Thoracic aorta (tissue), 2 donors: ENCODE measurements around the gene SPTBN5. TPM values are rescaled to one million over a fixed set of nuclear protein-coding genes. Genes with fewer than 3 reads are reported as not detected.

ENCODE experiments used
- ATAC-seq: fragments of 150-250 bp; one replicate; pipeline ENCODE4 v1.8.0; 2017; ENCODE audit warnings: low read depth; ENCODE audit not compliant: insufficient number of reproducible peaks, low FRiP score
- DNase-seq: peaks from one replicate; pipeline ENCODE4 v3.0.0-alpha.2; 2020; ENCODE audit warnings: low spot score
- H3K27ac ChIP-seq, 2 donors: fragments of 200-600 bp; sonication (generic); 1 replicate in 1 of 2; 2 replicates in 1 of 2; pipeline ENCODE4 v1.5.1; 2016; ENCODE audit warnings: mild to moderate bottlenecking in 2 of 2, moderate library complexity in 2 of 2
- H3K27me3 ChIP-seq: fragments of 200-600 bp; sonication (generic); replicated peaks from 2 replicates; pipeline ENCODE4 v1.6.0; 2016; ENCODE audit warnings: mild to moderate bottlenecking; ENCODE audit not compliant: insufficient read depth
- H3K36me3 ChIP-seq: fragments of 200-600 bp; sonication (generic); one replicate; pipeline ENCODE4 v1.5.1; 2016
- H3K4me1 ChIP-seq, 2 donors: fragments of 200-600 bp; sonication (generic); 1 replicate in 1 of 2; 2 replicates in 1 of 2; pipeline versions ENCODE4 v1.5.1 to v1.6.0; 2016; ENCODE audit warnings: low read depth in 2 of 2, mild to moderate bottlenecking in 1 of 2; ENCODE audit not compliant: control insufficient read depth in 1 of 2
- H3K4me3 ChIP-seq: fragments of 200-600 bp; sonication (generic); 2 replicates; pipeline ENCODE4 v1.5.1; 2016; ENCODE audit warnings: mild to moderate bottlenecking
- H3K9me3 ChIP-seq: fragments of 200-600 bp; sonication (generic); 2 replicates; pipeline ENCODE4 v1.5.1; 2016
- CTCF ChIP-seq: fragments of 200-600 bp; sonication (generic); IDR thresholded peaks from one replicate; pipeline ENCODE4 v1.5.1; 2019; ENCODE audit warnings: antibody characterized with exemption
- total RNA-seq, 2 donors: library from RNA; depleted of rRNA; stranded (reverse); fragments of >200 nt; gene quantifications; one replicate each; pipeline versions ENCODE4 v1.1.0 to v1.2.3, GENCODE V29; 2016

SPTBN5 gene
- total RNA-seq, 2 donors from 2014 or later, result 1.3 to 3.9 TPM

GRCh38 chr15:41884458-41884857 lies 9.4 kb downstream of the SPTBN5 start:
- no peak overlapping the region for H3K27ac ChIP-seq
- no peak for TF ChIP-seq CTCF
- H3K9me3 ChIP-seq, result no peaks in the 10 kb centered on the region
- no peak overlapping the region for H3K4me3 ChIP-seq
- DNase-seq (no peak), ATAC-seq (no peak)
- no peaks in the 10 kb centered on the region for H3K27me3 ChIP-seq
- H3K36me3 ChIP-seq, result no peaks in the 10 kb centered on the region
- H3K4me1 ChIP-seq, result peaks cover 3 to 10% of the 10 kb centered on the region in 2 donors

DNA sequence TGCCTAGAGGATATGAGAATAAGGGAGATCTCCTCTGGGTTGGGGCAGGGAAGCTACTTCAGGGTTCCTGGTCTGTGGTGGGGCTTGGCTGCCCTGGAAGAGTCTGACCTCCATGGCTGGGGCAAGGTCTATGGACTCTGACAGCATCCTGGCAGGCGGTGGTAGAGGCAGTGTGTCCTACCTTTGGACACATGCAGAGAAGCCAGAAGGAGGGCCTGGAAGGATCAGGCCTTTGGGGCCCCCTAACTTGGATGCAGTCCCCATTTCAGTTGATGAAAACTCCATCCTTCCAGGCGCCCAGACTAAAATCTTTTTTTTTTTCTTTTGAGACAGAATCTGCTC lies 10.4 kb downstream of the SPTBN5 start:
- Histone ChIP-seq H3K36me3 (no peaks in the 10 kb centered on the region), H3K4me3 (no peak overlapping the region), H3K27me3 (no peaks in the 10 kb centered on the region), H3K9me3 (no peaks in the 10 kb centered on the region), H3K27ac (no peak overlapping the region), H3K4me1 (peaks cover 3 to 10% of the 10 kb centered on the region in 2 donors)
- ATAC-seq, result no peak
- no peak for DNase-seq
- no peak for TF ChIP-seq CTCF

DNA sequence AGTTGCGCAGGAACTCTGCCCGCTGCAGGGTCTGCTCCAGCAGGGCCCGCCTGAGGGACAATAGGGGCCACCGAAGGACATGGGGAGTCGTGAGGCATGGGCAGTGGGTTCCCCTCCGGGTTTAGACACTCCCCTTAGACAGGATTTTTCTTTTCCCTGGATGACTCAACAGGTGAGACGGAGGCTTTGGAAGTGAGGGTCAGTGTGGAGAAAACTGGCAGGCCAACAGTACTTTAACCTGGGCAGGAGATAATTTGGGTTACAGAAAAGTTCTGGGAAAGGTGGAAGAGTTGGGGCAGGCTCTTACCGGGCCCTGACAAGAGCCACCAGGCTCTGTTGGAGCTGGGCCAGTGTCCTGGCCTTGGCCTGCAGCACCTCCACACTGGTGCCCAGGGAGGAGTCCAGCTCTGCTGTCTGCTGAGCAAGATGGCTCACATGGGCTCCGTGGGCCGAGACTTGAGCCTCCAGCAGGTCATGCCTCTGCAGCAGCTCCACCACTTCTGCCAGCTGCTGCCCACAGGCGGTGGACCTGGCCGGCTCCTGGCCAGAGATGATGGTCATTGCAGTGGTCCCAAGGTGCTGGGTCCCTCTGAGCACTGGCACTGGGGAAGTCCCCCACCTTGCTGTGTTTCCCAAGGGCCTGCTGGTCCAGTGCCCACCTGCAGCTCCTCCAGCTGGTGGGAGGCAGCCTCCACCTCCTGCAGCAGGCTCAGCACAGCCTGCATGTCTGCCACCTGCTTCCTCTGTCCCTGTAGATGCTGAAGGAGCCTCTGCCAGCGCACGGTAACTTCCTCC lies 11.0 kb downstream of the SPTBN5 start:
- ATAC-seq, result no peak

GRCh38 chr15:41881920-41882688 lies 11.7 kb downstream of the SPTBN5 start:
- H3K36me3 ChIP-seq, result no peaks in the 10 kb centered on the region
- no peaks in the 10 kb centered on the region for H3K9me3 ChIP-seq
- H3K27me3 ChIP-seq, result no peaks in the 10 kb centered on the region
- no peak for DNase-seq
- TF ChIP-seq CTCF, result no peak
- H3K4me1 ChIP-seq, result peaks cover 3 to 10% of the 10 kb centered on the region in 2 donors
- no peak for ATAC-seq
- H3K27ac ChIP-seq, result no peak overlapping the region
- peak overlapping the region; percentile 63 for H3K4me3 ChIP-seq

More for the DNA sequence above, 11.0 kb downstream of the SPTBN5 start:
- DNase-seq, result no peak
- no peak for TF ChIP-seq CTCF
- H3K27ac ChIP-seq, result no peak overlapping the region
- H3K36me3 ChIP-seq, result no peaks in the 10 kb centered on the region
- peak overlapping the region; percentile 63 for H3K4me3 ChIP-seq
- no peaks in the 10 kb centered on the region for H3K9me3 ChIP-seq
- H3K27me3 ChIP-seq, result no peaks in the 10 kb centered on the region
- H3K4me1 ChIP-seq, result peaks cover 3 to 10% of the 10 kb centered on the region in 2 donors

GRCh38 chr15:41881550-41881919 lies 12.3 kb downstream of the SPTBN5 start:
- Histone ChIP-seq H3K4me1 (peaks cover 3 to 10% of the 10 kb centered on the region in 2 donors), H3K9me3 (no peaks in the 10 kb centered on the region), H3K27ac (no peak overlapping the region), H3K4me3 (peak overlapping the region; percentile 63), H3K27me3 (no peaks in the 10 kb centered on the region), H3K36me3 (no peaks in the 10 kb centered on the region)
- ATAC-seq (no peak), DNase-seq (no peak)
- no peak for TF ChIP-seq CTCF
